RWPE1 (cell line): ENCODE results near the gene DAGLA.

ENCODE experiments used
- CTCF ChIA-PET: fragments of 350-600 bp; sonication (Branson Sonifier 250); formaldehyde crosslinking; extraction: SDS; loops from one replicate; lab custom pipeline; 2021; lab: Yijun Ruan, JAX
- POLR2A ChIA-PET: fragments of 400-600 bp; formaldehyde crosslinking; extraction: SDS; loops from one replicate; lab custom pipeline; 2020; ENCODE audit warnings: antibody characterized with exemption; ENCODE audit not compliant: low non-redundant PET; lab: Yijun Ruan, JAX
- DNase-seq: peaks from one replicate; pipeline ENCODE4 v3.0.0; 2012; ENCODE audit warnings: low spot score
- H3K27ac ChIP-seq: fragments of 450-650 bp; 2 replicates; pipeline ENCODE4 v1.5.1; 2017
- TF ChIP-seq, protein P1 (sequence below): fragments of 450-650 bp; conservative IDR thresholded peaks from 2 replicates; pipeline ENCODE4 v1.5.1; 2017; ENCODE audit warnings: low read depth, mild to moderate bottlenecking

The DAGLA gene

DNA sequence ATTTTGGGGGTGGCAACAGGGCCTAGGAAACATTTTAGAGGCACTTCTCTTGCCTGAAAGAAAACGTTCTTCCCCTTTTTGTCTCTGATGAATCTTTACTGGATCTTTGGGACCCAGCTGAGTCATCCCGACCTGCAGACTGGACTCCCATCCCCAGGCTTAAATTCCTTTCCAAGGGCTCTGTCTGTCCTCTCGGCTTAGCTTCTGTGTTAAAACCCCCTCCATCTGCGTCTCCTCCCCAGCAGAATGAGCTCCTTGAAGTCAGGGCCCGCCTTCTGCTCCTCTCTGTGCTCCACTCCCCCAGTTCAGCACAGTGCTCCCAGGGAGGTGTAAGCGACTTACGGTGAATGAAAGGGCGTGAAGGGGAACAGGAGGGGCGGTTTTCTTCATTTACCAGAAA lies 895 bp upstream of the DAGLA start:
- ChIA-PET POLR2A (no interaction called here), CTCF (interaction anchor here (0.6 to 2.2 kb wide), 3 partner anchors 51 to 174 kb away, joined by 4 to 15 read pairs (median 6); no protein-coding TSS in a partner anchor)
- no peak for DNase-seq
- no peak overlapping the region for H3K27ac ChIP-seq
- TF ChIP-seq, protein P1, sequence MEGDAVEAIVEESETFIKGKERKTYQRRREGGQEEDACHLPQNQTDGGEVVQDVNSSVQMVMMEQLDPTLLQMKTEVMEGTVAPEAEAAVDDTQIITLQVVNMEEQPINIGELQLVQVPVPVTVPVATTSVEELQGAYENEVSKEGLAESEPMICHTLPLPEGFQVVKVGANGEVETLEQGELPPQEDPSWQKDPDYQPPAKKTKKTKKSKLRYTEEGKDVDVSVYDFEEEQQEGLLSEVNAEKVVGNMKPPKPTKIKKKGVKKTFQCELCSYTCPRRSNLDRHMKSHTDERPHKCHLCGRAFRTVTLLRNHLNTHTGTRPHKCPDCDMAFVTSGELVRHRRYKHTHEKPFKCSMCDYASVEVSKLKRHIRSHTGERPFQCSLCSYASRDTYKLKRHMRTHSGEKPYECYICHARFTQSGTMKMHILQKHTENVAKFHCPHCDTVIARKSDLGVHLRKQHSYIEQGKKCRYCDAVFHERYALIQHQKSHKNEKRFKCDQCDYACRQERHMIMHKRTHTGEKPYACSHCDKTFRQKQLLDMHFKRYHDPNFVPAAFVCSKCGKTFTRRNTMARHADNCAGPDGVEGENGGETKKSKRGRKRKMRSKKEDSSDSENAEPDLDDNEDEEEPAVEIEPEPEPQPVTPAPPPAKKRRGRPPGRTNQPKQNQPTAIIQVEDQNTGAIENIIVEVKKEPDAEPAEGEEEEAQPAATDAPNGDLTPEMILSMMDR = no peak

DNA sequence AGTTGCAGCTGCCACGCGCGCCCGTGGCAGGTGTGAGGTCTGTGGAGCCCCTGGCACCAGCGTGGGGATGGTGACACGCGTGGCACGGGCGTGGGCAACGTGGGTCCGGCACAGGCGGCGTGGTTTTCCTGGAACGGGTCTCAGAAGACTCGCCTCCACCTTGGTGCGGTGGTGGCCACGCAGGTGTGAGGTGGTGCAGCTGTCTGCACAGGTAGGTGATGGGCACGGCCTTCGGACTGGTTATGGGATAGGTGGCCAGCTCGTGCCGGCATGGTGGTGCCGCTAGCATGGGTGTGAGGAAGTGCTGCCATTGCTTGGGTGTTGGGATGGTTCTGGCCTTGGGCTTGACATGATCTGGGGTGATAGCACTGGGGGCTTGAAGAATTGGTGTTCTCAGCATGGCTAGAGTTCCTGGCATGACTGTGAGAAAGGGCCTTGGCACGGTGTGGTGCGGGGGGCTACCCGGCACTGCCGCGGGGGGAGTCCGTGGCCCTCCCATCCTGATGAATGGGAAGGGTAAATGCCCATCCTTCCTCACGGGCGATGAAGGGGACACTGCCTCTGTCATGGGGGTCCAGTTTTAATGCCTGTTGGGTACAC lies 531 bp downstream of the DAGLA start:
- DNase-seq = no peak
- H3K27ac ChIP-seq = no peak overlapping the region
- ChIA-PET POLR2A (no interaction called here), CTCF (interaction anchor here (0.6 to 3.9 kb wide), 6 partner anchors 9 to 53 kb away, joined by 3 to 26 read pairs (median 4); no protein-coding TSS in a partner anchor)
- TF ChIP-seq, protein P1 = no peak

DNA sequence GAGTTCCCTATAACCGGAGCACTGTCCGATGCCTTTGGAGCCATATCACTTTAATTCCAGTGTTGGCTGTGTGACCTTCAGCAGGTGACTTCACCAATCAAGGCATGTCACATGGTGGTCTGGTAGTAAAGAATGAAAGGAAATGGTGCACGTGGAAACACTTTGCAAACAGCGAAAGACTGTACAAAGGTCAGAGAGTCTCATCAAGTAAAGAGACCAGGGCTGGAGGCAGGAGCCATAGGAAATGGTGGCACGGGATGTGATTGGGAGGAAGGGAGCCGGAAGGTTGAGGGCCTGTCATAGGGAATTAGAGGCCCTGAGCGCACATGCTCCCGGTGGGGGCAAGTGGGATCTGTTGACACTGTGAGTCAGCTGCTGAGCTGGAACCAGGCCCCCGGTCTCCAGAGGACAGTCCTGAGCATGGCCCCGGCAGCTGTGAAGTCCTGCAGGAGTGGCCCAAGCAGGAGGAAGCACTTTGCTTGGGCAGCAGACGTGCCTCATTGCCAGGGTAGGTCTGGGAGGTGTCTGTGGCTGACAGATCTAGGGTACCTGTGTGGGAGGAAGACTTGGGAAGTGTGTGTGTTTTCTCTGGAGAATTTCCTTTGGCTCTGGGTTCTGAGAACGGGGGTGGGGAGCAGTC lies 2.0 kb downstream of the DAGLA start:
- no peak for DNase-seq
- H3K27ac ChIP-seq = no peak overlapping the region
- TF ChIP-seq, protein P1 = no peak
- CTCF ChIA-PET = interaction anchor here (1.7 to 3.9 kb wide), 2 partner anchors 13 to 51 kb away, joined by 6 to 26 read pairs; no protein-coding TSS in a partner anchor
- POLR2A ChIA-PET = no interaction called here

DNA sequence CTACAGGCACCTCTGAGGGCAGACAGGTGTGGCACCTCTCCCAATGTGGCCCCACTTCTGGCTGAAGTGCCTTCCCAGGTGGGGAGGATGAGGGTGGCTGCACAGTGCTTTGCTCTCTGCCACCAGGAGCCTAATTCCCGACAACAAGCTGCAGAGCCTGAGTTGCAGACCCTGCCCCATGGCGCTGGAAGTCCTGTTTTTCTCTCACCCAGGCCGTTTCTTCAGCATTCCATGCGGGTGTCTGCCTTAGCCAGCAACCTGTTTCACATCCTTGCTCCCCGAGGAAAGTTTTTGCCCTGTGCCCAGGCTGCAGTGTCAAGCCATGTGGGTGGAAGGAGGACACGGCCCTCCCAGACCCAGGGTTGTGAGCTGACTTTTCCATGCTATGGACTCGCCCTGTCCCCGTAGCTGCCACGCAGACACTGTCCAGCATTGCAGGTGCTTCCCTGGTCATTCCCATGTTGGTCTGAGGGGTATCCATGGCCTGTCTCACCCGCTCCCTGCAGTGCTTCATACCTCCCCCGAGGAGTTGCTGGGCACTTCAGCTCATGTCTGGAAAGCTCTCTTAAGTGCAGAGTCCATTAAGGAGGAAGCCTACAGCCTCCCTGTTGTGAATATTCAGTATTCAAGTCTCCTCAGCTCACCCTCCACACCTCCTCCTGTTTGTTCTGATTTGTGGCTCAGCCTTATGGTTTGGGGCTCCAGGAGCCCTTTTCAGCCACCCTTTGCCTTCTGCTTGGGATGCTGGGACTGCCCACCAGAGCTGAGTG lies 2.9 kb downstream of the DAGLA start:
- ChIA-PET POLR2A (no interaction called here), CTCF (interaction anchor here (0.5 to 3.9 kb wide), 2 partner anchors 51 to 378 kb away, joined by 3 to 26 read pairs; no protein-coding TSS in a partner anchor)
- H3K27ac ChIP-seq = no peak overlapping the region
- DNase-seq = no peak
- TF ChIP-seq, protein P1 = no peak

DNA sequence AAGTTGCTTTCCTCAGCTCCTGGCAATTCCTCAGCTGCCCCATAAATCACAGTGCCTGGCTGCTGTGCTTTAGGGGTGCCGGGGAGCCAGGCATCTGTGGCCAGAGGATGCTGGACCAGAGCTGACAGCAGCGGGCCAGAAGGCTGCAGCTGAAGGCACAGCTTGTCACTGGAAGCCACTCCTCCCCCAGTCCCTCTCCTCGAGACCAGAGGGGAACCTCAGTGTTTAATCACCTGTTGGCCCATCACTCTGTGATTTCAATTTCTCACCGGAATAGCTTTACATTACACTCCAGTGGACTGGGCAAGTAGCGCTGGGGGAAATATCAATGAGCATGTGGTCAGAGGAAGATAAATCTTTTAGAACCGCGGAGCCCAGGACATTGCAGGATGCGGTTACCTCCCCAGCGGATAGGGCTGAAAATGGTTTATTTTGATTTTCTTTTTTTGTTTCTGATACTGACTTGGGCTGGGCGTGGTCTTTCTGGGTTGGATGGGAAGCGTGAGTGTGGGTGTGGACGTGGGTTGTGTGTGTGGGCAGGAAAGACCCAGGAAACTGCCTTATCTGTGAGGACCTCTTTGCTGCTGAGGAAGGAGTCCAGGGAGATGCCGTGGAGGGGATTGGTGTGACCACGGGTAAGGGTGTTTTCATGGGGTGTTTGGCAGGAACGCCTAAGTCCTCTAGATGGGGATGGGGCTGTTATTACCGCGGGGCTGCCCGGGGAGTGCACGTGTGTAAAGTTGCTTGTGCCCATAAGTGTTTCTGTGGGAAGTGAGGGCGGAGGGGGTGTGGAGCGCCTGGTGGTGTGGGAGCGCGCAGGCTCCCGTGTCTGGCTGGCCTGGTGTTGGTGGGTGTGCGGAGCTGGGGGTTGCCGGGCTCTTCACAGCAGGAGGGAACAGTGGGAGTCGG lies 4.0 kb downstream of the DAGLA start:
- POLR2A ChIA-PET = no interaction called here
- no peak for DNase-seq

More for the DNA sequence above, 4.0 kb downstream of the DAGLA start:
- no peak overlapping the region for H3K27ac ChIP-seq
- CTCF ChIA-PET = interaction anchor here (3.9 kb wide), 1 partner anchor 49 kb away, joined by 26 read pairs; no protein-coding TSS in a partner anchor
- TF ChIP-seq, protein P1 = no peak
